Bronchial epithelial cell (primary cell): ENCODE data around the gene ORC3. TPM values are rescaled to one million over a fixed set of nuclear protein-coding genes. Genes with fewer than 3 reads are reported as not detected.

ENCODE experiments used
- DNase-seq: peaks from one replicate; pipeline ENCODE4 v3.0.0-alpha.2; 2010; ENCODE audit warnings: low read depth
- FAIRE-seq: peaks from 2 replicates; lab custom pipeline; 2011; peaks lifted over from hg19 to GRCh38; lab: Jason Lieb, UNC
- H3K27me3 ChIP-seq: 2 replicates; pipeline ENCODE4 v1.5.1; 2011; ENCODE audit warnings: low read length; ENCODE audit not compliant: control insufficient read depth, insufficient read depth
- H3K36me3 ChIP-seq: 2 replicates; pipeline ENCODE4 v1.5.1; 2011; ENCODE audit warnings: low read length; ENCODE audit not compliant: control insufficient read depth, insufficient read depth
- H3K4me3 ChIP-seq: 2 replicates; pipeline ENCODE4 v1.5.1; 2011; ENCODE audit warnings: mild to moderate bottlenecking, low read depth, low read length, control low read depth
- CTCF ChIP-seq: IDR thresholded peaks from 2 replicates; pipeline ENCODE4 v1.5.1; 2011; ENCODE audit warnings: mild to moderate bottlenecking, moderate library complexity, low read length, control low read depth, inconsistent platforms; ENCODE audit not compliant: insufficient read depth, severe bottlenecking
- total RNA-seq: library from RNA; depleted of rRNA; stranded (reverse); fragments of >200 nt; gene quantifications from 2 replicates; pipeline ENCODE4 v1.2.1, GENCODE V29; 2014

ORC3 gene
- total RNA-seq, 1 donor from 2014 or later, result 11.1 TPM

- no peak overlapping the region for H3K4me3 ChIP-seq
- TF ChIP-seq CTCF, result no peak
- no peak for DNase-seq
- FAIRE-seq, result no peak
- H3K27me3 ChIP-seq, result no peaks in the 10 kb centered on the region
- no peaks in the 10 kb centered on the region for H3K36me3 ChIP-seq
Observed at GRCh38 chr6:87623248-87623647, 33.3 kb downstream of the ORC3 start.

GRCh38 chr6:87628424-87628823 lies 38.5 kb downstream of the ORC3 start:
- FAIRE-seq (no peak), DNase-seq (no peak)
- H3K27me3 ChIP-seq, result no peaks in the 10 kb centered on the region
- no peak overlapping the region for H3K4me3 ChIP-seq
- H3K36me3 ChIP-seq, result no peaks in the 10 kb centered on the region
- no peak for TF ChIP-seq CTCF

GRCh38 chr6:87628881-87629280 lies 38.9 kb downstream of the ORC3 start:
- no peak for TF ChIP-seq CTCF
- no peaks in the 10 kb centered on the region for H3K36me3 ChIP-seq
- H3K27me3 ChIP-seq, result no peaks in the 10 kb centered on the region
- DNase-seq, result no peak
- FAIRE-seq, result no peak
- H3K4me3 ChIP-seq, result no peak overlapping the region

GRCh38 chr6:87630746-87631145 lies 40.8 kb downstream of the ORC3 start:
- no peak for TF ChIP-seq CTCF
- DNase-seq (no peak), FAIRE-seq (no peak)
- no peaks in the 10 kb centered on the region for H3K27me3 ChIP-seq
- peaks cover 1% of the 10 kb centered on the region for H3K36me3 ChIP-seq
- no peak overlapping the region for H3K4me3 ChIP-seq

GRCh38 chr6:87633851-87634250 lies 43.9 kb downstream of the ORC3 start:
- FAIRE-seq, result no peak
- Histone ChIP-seq H3K4me3 (no peak overlapping the region), H3K27me3 (no peaks in the 10 kb centered on the region), H3K36me3 (peaks cover 3% of the 10 kb centered on the region)
- no peak for TF ChIP-seq CTCF
- no peak for DNase-seq

- no peak for TF ChIP-seq CTCF
- FAIRE-seq (no peak), DNase-seq (no peak)
- no peak overlapping the region for H3K4me3 ChIP-seq
- peaks cover 3% of the 10 kb centered on the region for H3K36me3 ChIP-seq
- H3K27me3 ChIP-seq, result no peaks in the 10 kb centered on the region
Observed at GRCh38 chr6:87636315-87636714, 46.4 kb downstream of the ORC3 start.
